ENCODE data around the gene TANC2.

TANC2 gene

GRCh38 chr17:62964506-62964905, 1.5 kb upstream of the TANC2 start:
- peaks cover 24% of the 10 kb centered on the region for H3K27me3 ChIP-seq (ENCODE audit: insufficient read depth, insufficient read length)
- H3K9me3 ChIP-seq (ENCODE audit: insufficient read depth, low read length), result no peaks in the 10 kb centered on the region
- DNase-seq (ENCODE audit: low read depth, low spot score), result no peak
- peaks cover 5% of the 10 kb centered on the region for H3K4me1 ChIP-seq (ENCODE audit: insufficient read depth, insufficient read length)
- no peak overlapping the region for H3K4me3 ChIP-seq (ENCODE audit: insufficient read length, low read depth)
- H3K9ac ChIP-seq (ENCODE audit: insufficient read length, low read depth), result no peak overlapping the region
- TF ChIP-seq ZNF274 (IDR thresholded peaks at IDR 0.05; ENCODE audit: low read depth, low read length) (no peak), YY1 (IDR thresholded peaks at IDR 0.05; ENCODE audit: insufficient read depth, insufficient read length) (no peak), SUZ12 (IDR thresholded peaks at IDR 0.05; ENCODE audit: extremely low read depth, insufficient read depth, insufficient read length) (no peak)
- H3K36me3 ChIP-seq (ENCODE audit: insufficient read depth, insufficient read length, low read length), result no peaks in the 10 kb centered on the region

- H3K4me1 ChIP-seq (ENCODE audit: insufficient read depth, insufficient read length), result peaks cover 5% of the 10 kb centered on the region
- H3K9me3 ChIP-seq (ENCODE audit: insufficient read depth, low read length), result no peaks in the 10 kb centered on the region
- TF ChIP-seq SUZ12 (IDR thresholded peaks at IDR 0.05; ENCODE audit: extremely low read depth, insufficient read depth, insufficient read length), result no peak
- H3K36me3 ChIP-seq (ENCODE audit: insufficient read depth, insufficient read length, low read length), result no peaks in the 10 kb centered on the region
- peak overlapping the region; percentile 59 for H3K9ac ChIP-seq (ENCODE audit: insufficient read length, low read depth)
- peaks cover 24% of the 10 kb centered on the region for H3K27me3 ChIP-seq (ENCODE audit: insufficient read depth, insufficient read length)
- DNase-seq (ENCODE audit: low read depth, low spot score), result no peak
- no peak overlapping the region for H3K4me3 ChIP-seq (ENCODE audit: insufficient read length, low read depth)
These were observed 805 bp upstream of the TANC2 start for GRCh38 chr17:62965174-62965685.

GRCh38 chr17:62966426-62967204, 580 bp downstream of the TANC2 start:
- Histone ChIP-seq H3K9me3 (ENCODE audit: insufficient read depth, low read length) (peaks cover 3% of the 10 kb centered on the region; the same call in 1 of the 2 replicates), H3K9ac (ENCODE audit: insufficient read length, low read depth) (peak overlapping the region; percentile 71), H3K4me1 (ENCODE audit: insufficient read depth, insufficient read length) (peaks cover 5% of the 10 kb centered on the region), H3K27me3 (ENCODE audit: insufficient read depth, insufficient read length) (peaks cover 24% of the 10 kb centered on the region), H3K36me3 (ENCODE audit: insufficient read depth, insufficient read length, low read length) (no peaks in the 10 kb centered on the region), H3K4me3 (ENCODE audit: insufficient read length, low read depth) (peak overlapping the region; percentile 73)
- TF ChIP-seq YY1 (IDR thresholded peaks at IDR 0.05; ENCODE audit: insufficient read depth, insufficient read length), result no peak
- DNase-seq (ENCODE audit: low read depth, low spot score), result no peak

GRCh38 chr17:62967205-62967529, 1.1 kb downstream of the TANC2 start:
- peaks cover 6% of the 10 kb centered on the region; the same call in 1 of the 2 replicates for H3K9me3 ChIP-seq (ENCODE audit: insufficient read depth, low read length)
- DNase-seq (ENCODE audit: low read depth, low spot score), result no peak
- H3K4me3 ChIP-seq (ENCODE audit: insufficient read length, low read depth), result peak overlapping the region; percentile 73
- H3K36me3 ChIP-seq (ENCODE audit: insufficient read depth, insufficient read length, low read length), result no peaks in the 10 kb centered on the region
- H3K4me1 ChIP-seq (ENCODE audit: insufficient read depth, insufficient read length), result peaks cover 5% of the 10 kb centered on the region
- peaks cover 24% of the 10 kb centered on the region for H3K27me3 ChIP-seq (ENCODE audit: insufficient read depth, insufficient read length)
- TF ChIP-seq SUZ12 (IDR thresholded peaks at IDR 0.05; ENCODE audit: extremely low read depth, insufficient read depth, insufficient read length) (no peak), YY1 (IDR thresholded peaks at IDR 0.05; ENCODE audit: insufficient read depth, insufficient read length) (no peak), ZNF274 (IDR thresholded peaks at IDR 0.05; ENCODE audit: low read depth, low read length) (no peak)
- H3K9ac ChIP-seq (ENCODE audit: insufficient read length, low read depth), result peak overlapping the region; percentile 71

GRCh38 chr17:62968445-62968923, 2.4 kb downstream of the TANC2 start:
- TF ChIP-seq SUZ12 (IDR thresholded peaks at IDR 0.05; ENCODE audit: extremely low read depth, insufficient read depth, insufficient read length), result no peak
- no peak for TF ChIP-seq ZNF274 (IDR thresholded peaks at IDR 0.05; ENCODE audit: low read depth, low read length)
- TF ChIP-seq YY1 (IDR thresholded peaks at IDR 0.05; ENCODE audit: insufficient read depth, insufficient read length), result no peak
- Histone ChIP-seq H3K9me3 (ENCODE audit: insufficient read depth, low read length) (peaks cover 6% of the 10 kb centered on the region; the same call in 1 of the 2 replicates), H3K4me3 (ENCODE audit: insufficient read length, low read depth) (no peak overlapping the region), H3K4me1 (ENCODE audit: insufficient read depth, insufficient read length) (peaks cover 5% of the 10 kb centered on the region), H3K9ac (ENCODE audit: insufficient read length, low read depth) (no peak overlapping the region), H3K36me3 (ENCODE audit: insufficient read depth, insufficient read length, low read length) (no peaks in the 10 kb centered on the region), H3K27me3 (ENCODE audit: insufficient read depth, insufficient read length) (peaks cover 24% of the 10 kb centered on the region)
- DNase-seq (ENCODE audit: low read depth, low spot score), result peak; percentile 44

GRCh38 chr17:62970610-62971009, 4.6 kb downstream of the TANC2 start:
- H3K9ac ChIP-seq (ENCODE audit: insufficient read length, low read depth), result no peak overlapping the region
- DNase-seq (ENCODE audit: low read depth, low spot score), result no peak

GRCh38 chr17:62971853-62972252, 5.8 kb downstream of the TANC2 start:
- TF ChIP-seq ZNF274 (IDR thresholded peaks at IDR 0.05; ENCODE audit: low read depth, low read length), result no peak
- TF ChIP-seq SUZ12 (IDR thresholded peaks at IDR 0.05; ENCODE audit: extremely low read depth, insufficient read depth, insufficient read length), result no peak
- no peak for TF ChIP-seq YY1 (IDR thresholded peaks at IDR 0.05; ENCODE audit: insufficient read depth, insufficient read length)
- Histone ChIP-seq H3K9me3 (ENCODE audit: insufficient read depth, low read length) (peaks cover 21% of the 10 kb centered on the region), H3K36me3 (ENCODE audit: insufficient read depth, insufficient read length, low read length) (no peaks in the 10 kb centered on the region), H3K4me1 (ENCODE audit: insufficient read depth, insufficient read length) (no peaks in the 10 kb centered on the region), H3K9ac (ENCODE audit: insufficient read length, low read depth) (no peak overlapping the region), H3K4me3 (ENCODE audit: insufficient read length, low read depth) (no peak overlapping the region), H3K27me3 (ENCODE audit: insufficient read depth, insufficient read length) (peaks cover 12% of the 10 kb centered on the region)
- DNase-seq (ENCODE audit: low read depth, low spot score), result no peak

More at GRCh38 chr17:62970610-62971009, 4.6 kb downstream of the TANC2 start:
- TF ChIP-seq ZNF274 (IDR thresholded peaks at IDR 0.05; ENCODE audit: low read depth, low read length) (no peak), SUZ12 (IDR thresholded peaks at IDR 0.05; ENCODE audit: extremely low read depth, insufficient read depth, insufficient read length) (no peak), YY1 (IDR thresholded peaks at IDR 0.05; ENCODE audit: insufficient read depth, insufficient read length) (no peak)
- no peak overlapping the region for H3K4me3 ChIP-seq (ENCODE audit: insufficient read length, low read depth)
- peaks cover 15% of the 10 kb centered on the region for H3K27me3 ChIP-seq (ENCODE audit: insufficient read depth, insufficient read length)
- peaks cover under 1% of the 10 kb centered on the region for H3K4me1 ChIP-seq (ENCODE audit: insufficient read depth, insufficient read length)
- H3K9me3 ChIP-seq (ENCODE audit: insufficient read depth, low read length), result peaks cover 9% of the 10 kb centered on the region
- H3K36me3 ChIP-seq (ENCODE audit: insufficient read depth, insufficient read length, low read length), result no peaks in the 10 kb centered on the region

Data from NT2/D1 (cell line).